Heart left ventricle (tissue), 16 donors: ENCODE measurements around the gene ZNF76. TPM values are rescaled to one million over a fixed set of nuclear protein-coding genes. Genes with fewer than 3 reads are reported as not detected.
A peak's percentile ranks its signal among the peaks of the same experiment; 100 is the strongest.

ENCODE experiments used
- ATAC-seq, 4 donors: fragments of 200-7000 bp; cut with Tn5 transposase; one replicate each; pipeline ENCODE4 v1.9.1; 2020 to 2022; ENCODE audit warnings: moderate library complexity in 4 of 4, mild to moderate bottlenecking in 3 of 4, moderate number of reproducible peaks in 1 of 4
- DNase-seq, 5 donors: peaks; one replicate each; pipeline ENCODE4 v3.0.0-alpha.2; 2020
- H3K27ac ChIP-seq, 12 donors: fragments of 200-600 bp; sonication (generic) in 4 of 12; one replicate each; pipeline versions ENCODE4 v1.5.0 to v1.8.0; 2016 to 2022; ENCODE audit warnings: mild to moderate bottlenecking in 2 of 12
- H3K27me3 ChIP-seq, 9 donors: fragments of 200-600 bp; sonication (generic) in 2 of 9; one replicate each; pipeline versions ENCODE4 v1.5.1 to v1.8.0; 2016 to 2022; ENCODE audit warnings: mild to moderate bottlenecking in 3 of 9
- H3K36me3 ChIP-seq, 9 donors: fragments of 200-600 bp; sonication (generic) in 2 of 9; one replicate each; pipeline versions ENCODE4 v1.5.0 to v1.8.0; 2018 to 2022; ENCODE audit warnings: mild to moderate bottlenecking in 2 of 9
- H3K4me1 ChIP-seq, 12 donors: fragments of 200-600 bp; sonication (generic) in 4 of 12; one replicate each; pipeline versions ENCODE4 v1.5.0 to v1.8.0; 2016 to 2022; ENCODE audit warnings: mild to moderate bottlenecking in 3 of 12
- H3K4me3 ChIP-seq, 12 donors: fragments of 200-600 bp; sonication (generic) in 4 of 12; one replicate each; pipeline versions ENCODE4 v1.5.0 to v1.8.0; 2017 to 2022; ENCODE audit warnings: mild to moderate bottlenecking in 9 of 12, moderate library complexity in 4 of 12
- H3K9me3 ChIP-seq, 12 donors: fragments of 200-600 bp; sonication (generic) in 4 of 12; one replicate each; pipeline versions ENCODE4 v1.5.0 to v1.8.0; 2016 to 2022; ENCODE audit warnings: mild to moderate bottlenecking in 1 of 12
- POLR2A ChIP-seq, 2 donors: fragments of 450-650 bp; IDR thresholded peaks; one replicate each; pipeline ENCODE4 v1.6.1; 2017; ENCODE audit warnings: antibody characterized with exemption in 2 of 2, mild to moderate bottlenecking in 2 of 2, moderate library complexity in 2 of 2
- WGBS, 4 donors: extraction: QIAGEN DNeasy Blood & Tissue Kit in 2 of 4; methylation state at CpG; one replicate each; pipeline versions ENCODE4 v1.1.5 to v1.1.7; 2013 to 2018; 5-methylcytosine and 5-hydroxymethylcytosine counted together
- intact Hi-C, 10 donors: fragments of 100-400 bp; cut with DNase I; formaldehyde crosslinking; loops; one replicate each; pipeline versions ENCODE4 v1.11.1 to v1.14.2; 2022
- long read RNA-seq, 3 donors: library from polyadenylated mRNA; unstranded; transcript quantifications; one replicate each; pipeline ENCODE4 v2.0.0, GENCODE V29; 2020 to 2021
- polyA plus RNA-seq, 2 donors: library from polyadenylated mRNA; stranded (reverse); fragments of 200-250 nt; gene quantifications; one replicate each; pipeline ENCODE4 v1.2.3, GENCODE V29; 2013
- total RNA-seq, 9 donors: library from RNA; depleted of rRNA in 2 of 9; stranded (reverse); fragments of >200 nt in 2 of 9; fragmentation: NEBNext Ultra II Directional in 3 of 9; extraction: Animal tissue kit (Norgen Biotek cat#: 25700) in 3 of 9; gene quantifications; one replicate each; pipeline versions ENCODE4 v1.1.0 to v1.2.4, GENCODE V29; 2016 to 2023
- TF ChIP-seq, protein P1 (sequence below), 12 donors: fragments of 200-600 bp; sonication (generic) in 4 of 12; IDR thresholded peaks; one replicate each; pipeline versions ENCODE4 v1.5.0 to v1.8.0; 2018 to 2022; ENCODE audit warnings: antibody characterized with exemption in 12 of 12, mild to moderate bottlenecking in 5 of 12
- donor health status: ischemic (EF 13 %, LVEDD 7.1; RV severe dilation, severe dysfunction).
- donor health status: healthy with polysubstance abuse.
- donor health status: DM: no; HTN: yes; CAD: no.
- donor health status: DM: no; HTN: no; CAD: no.
- donor health status: ischemic (EF 25% LVEDD 6.9; RV normal size, moderate dysfunction).
- donor health status: ischemic (EF 25% LVEDD 5.7; RV mildly dilated, moderate dysfunction).
- donor health status: healthy.
- donor health status: DM: yes; HTN: yes; CAD: no.
- donor health status: ischemic (EF 35%, LVEDD 5.7; RV mildly dilated, moderate dysfunction).
- donor health status: nonischemic (EF 11% LVEDD 7.7; RV severe dilation, severe dysfunction).
- donor health status: DM: yes; HTN: yes; CAD: no.
- donor health status: PGD.
- donor health status: ischemic (EF 29% LVEDD 5.4; RV normal size, mild dysfunction).
- donor health status: nonischemic (EF 23%, LVEDD 6.1; RV moderate dilation, normal function).

Gene ZNF76
- total RNA-seq (10 to 100 TPM; 26.2 to 46.1 (median 33.0) TPM), polyA plus RNA-seq (10 to 100 TPM; 20.2 to 42.3 TPM)
- long read RNA-seq, donor 1, transcript ZNF76-202 (13 exons, 2,447 nt), result major isoform, 11 of 74 reads
- long read RNA-seq, donor 1, partial matches to known transcripts, result 42 of 74 reads
- long read RNA-seq, donor 1, other reads (novel, unspliced or antisense), result 11 of 74 reads
- long read RNA-seq, donor 2, transcript ZNF76-203 (14 exons, 2,716 nt), result minor isoform, 14 of 146 reads
- long read RNA-seq, donor 2, transcript ZNF76-202 (13 exons, 2,447 nt), result major isoform, 40 of 146 reads
- long read RNA-seq, donor 2, partial matches to known transcripts, result 50 of 146 reads
- long read RNA-seq, donor 2, other reads (novel, unspliced or antisense), result 41 of 146 reads
- long read RNA-seq, donor 3, transcript ZNF76-202 (13 exons, 2,447 nt), result major isoform, 5 of 41 reads
- long read RNA-seq, donor 3, partial matches to known transcripts, result 22 of 41 reads
- long read RNA-seq, donor 3, other reads (novel, unspliced or antisense), result 10 of 41 reads

DNA sequence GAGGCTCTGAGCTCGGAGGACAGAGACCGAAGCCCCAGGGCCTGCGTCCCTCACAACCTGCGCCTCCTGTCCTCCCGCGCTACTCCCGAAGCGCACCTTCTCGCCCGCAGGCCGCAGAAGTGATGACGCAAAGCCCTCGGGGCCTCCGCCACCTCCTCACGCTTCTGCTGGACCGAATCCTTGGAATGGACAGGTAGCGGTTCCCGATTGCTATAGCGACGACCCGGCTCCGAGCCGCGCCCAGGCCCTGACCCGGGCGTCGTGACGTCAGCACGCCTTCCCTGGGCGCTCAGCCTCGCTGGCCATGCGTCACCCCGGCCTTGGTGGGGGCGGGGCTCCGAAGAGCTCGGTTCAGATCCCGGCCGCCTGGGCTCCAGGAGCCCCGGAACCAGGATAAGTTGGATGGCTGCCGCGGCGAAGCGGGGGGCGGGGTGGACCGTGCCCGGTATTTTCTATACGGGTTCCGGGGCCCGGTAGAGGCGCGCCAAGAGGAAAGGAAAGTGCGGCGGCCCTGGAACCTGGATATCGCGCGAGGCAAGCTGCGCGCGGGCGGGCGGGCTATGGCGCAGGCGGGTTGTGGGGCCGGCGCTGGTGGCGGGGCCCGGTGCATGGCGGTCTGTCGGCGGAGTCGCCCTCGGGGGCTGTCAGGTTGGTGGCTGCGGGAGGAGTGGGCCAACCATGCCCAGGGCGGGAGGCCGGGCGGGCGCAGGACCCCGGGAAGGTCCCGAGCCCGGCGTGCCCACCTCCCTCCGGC lies at the start of gene ZNF76:
Gene ZNF76 (plus strand): TSS at position 542 of the 754 bp plus-strand sequence. CDS start 21,417 bp downstream, outside the sequence.
- Histone ChIP-seq H3K4me3 (peak within 1 kb of the TSS; percentile 63 to 99 (median 95)), H3K9me3 (no peaks in the 10 kb centered on the region), H3K27ac (peak within 1 kb of the TSS; percentile 97 to 100 (median 99)), H3K27me3 (no peaks in the 10 kb centered on the region), H3K4me1 (peaks cover 0 to 46% (median 32%) of the 10 kb centered on the region in 12 donors), H3K36me3 (no peaks in the 10 kb centered on the region)
- ATAC-seq, result peak; percentile 95 to 98 (median 96)
- 0 to 1% (median 0%) methylated on average over 34 to 82 of the region's 82 CpGs for WGBS, 4 donors
- DNase-seq, result peak; percentile 98 to 99 (median 99)
- peak in 1 of 2 donors; percentile 69 for TF ChIP-seq POLR2A (IDR thresholded peaks at IDR 0.05)
- TF ChIP-seq, protein P1, sequence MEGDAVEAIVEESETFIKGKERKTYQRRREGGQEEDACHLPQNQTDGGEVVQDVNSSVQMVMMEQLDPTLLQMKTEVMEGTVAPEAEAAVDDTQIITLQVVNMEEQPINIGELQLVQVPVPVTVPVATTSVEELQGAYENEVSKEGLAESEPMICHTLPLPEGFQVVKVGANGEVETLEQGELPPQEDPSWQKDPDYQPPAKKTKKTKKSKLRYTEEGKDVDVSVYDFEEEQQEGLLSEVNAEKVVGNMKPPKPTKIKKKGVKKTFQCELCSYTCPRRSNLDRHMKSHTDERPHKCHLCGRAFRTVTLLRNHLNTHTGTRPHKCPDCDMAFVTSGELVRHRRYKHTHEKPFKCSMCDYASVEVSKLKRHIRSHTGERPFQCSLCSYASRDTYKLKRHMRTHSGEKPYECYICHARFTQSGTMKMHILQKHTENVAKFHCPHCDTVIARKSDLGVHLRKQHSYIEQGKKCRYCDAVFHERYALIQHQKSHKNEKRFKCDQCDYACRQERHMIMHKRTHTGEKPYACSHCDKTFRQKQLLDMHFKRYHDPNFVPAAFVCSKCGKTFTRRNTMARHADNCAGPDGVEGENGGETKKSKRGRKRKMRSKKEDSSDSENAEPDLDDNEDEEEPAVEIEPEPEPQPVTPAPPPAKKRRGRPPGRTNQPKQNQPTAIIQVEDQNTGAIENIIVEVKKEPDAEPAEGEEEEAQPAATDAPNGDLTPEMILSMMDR (IDR thresholded peaks at IDR 0.05), result no peak
- intact Hi-C loops, result no loop called here

DNA sequence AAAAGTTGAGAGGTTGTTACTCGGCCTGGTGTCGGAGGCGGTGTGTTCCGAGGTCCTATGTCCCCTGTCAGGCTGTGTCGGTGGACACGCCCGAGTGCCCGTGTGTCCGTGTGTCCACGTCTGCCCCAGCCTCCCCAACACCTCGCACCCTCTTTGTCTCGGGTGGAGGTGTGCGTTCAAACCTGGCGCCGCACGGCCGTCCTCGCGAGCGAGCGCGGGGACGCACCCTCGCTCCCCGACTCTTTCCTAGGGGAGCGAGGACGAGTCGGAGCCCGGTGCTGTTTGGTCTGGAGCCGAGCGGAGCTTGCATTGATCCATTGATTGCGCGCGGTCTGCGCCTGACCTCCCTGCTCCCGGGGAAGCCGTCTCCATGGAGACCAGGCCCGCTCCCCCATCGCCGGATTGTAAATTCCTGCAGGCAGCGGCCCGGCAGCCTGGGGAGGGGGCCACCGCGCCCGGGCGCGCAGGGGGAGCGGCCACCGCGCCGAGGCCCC lies 46.2 kb upstream of the ZNF76 start:
- DNase-seq (no peak), ATAC-seq (no peak)
- Histone ChIP-seq H3K27me3 (peaks cover 0 to 58% (median 13%) of the 10 kb centered on the region in 9 donors), H3K4me3 (peak overlapping the region; percentile 11 to 80 (median 62)), H3K4me1 (peaks cover 0 to 48% (median 11%) of the 10 kb centered on the region in 12 donors), H3K27ac (peak overlapping the region in 1 of 12 donors; percentile 76), H3K9me3 (no peaks in the 10 kb centered on the region), H3K36me3 (no peaks in the 10 kb centered on the region)
- WGBS, 4 donors, result 11 to 24% (median 17%) methylated on average over 38 to 51 of the region's 51 CpGs
- TF ChIP-seq POLR2A (IDR thresholded peaks at IDR 0.05), result no peak
- TF ChIP-seq, protein P1 (IDR thresholded peaks at IDR 0.05), result no peak
- intact Hi-C loops, result no loop called here

- peak within 1 kb of the TSS in 9 of 12 donors; percentile 2 to 76 (median 53) for H3K27ac ChIP-seq
- peak in 3 of 5 donors; percentile 39 to 61 (median 39) for DNase-seq
- ATAC-seq, result peak in 3 of 4 donors; percentile 38 to 56 (median 51)
- TF ChIP-seq, protein P1 (IDR thresholded peaks at IDR 0.05), result no peak
- TF ChIP-seq POLR2A (IDR thresholded peaks at IDR 0.05), result no peak
- WGBS, 4 donors, result 0 to 2% (median 1%) methylated on average over 31 to 89 of the region's 89 CpGs
- peak within 1 kb of the TSS; percentile 53 to 80 (median 64) for H3K4me3 ChIP-seq
- intact Hi-C loops, result no loop called here
- H3K27me3 ChIP-seq, result peaks cover 0 to 58% (median 13%) of the 10 kb centered on the region in 9 donors
- H3K36me3 ChIP-seq, result no peaks in the 10 kb centered on the region
- peaks cover 0 to 55% (median 13%) of the 10 kb centered on the region in 12 donors for H3K4me1 ChIP-seq
- no peaks in the 10 kb centered on the region for H3K9me3 ChIP-seq
Measured at GRCh38 chr6:35213824-35214756, 45.4 kb upstream of the ZNF76 start, which contains the start of gene SCUBE3. SCUBE3 (plus strand) TSS chr6:35213956; CDS start chr6:35214419, 463 bp downstream.
